HEK293 (cell line): ENCODE measurements around the gene PGAP6.

ENCODE experiments used
- CTCF ChIA-PET: fragments of 350-600 bp; formaldehyde crosslinking; extraction: SDS; loops from one replicate; lab custom pipeline; 2021; ENCODE audit warnings: antibody characterized with exemption; lab: Yijun Ruan, JAX
- POLR2A ChIA-PET: fragments of 300-600 bp; formaldehyde crosslinking; extraction: SDS; loops from one replicate; lab custom pipeline; 2020; ENCODE audit warnings: antibody characterized with exemption, inconsistent platforms; lab: Yijun Ruan, JAX
- H3K27ac ChIP-seq: fragments of 200-500 bp; sonication (Bioruptor generic); 2 replicates; pipeline ENCODE4 v1.5.1; 2014; ENCODE audit warnings: low read depth, low read length, control low read depth, inconsistent platforms; ENCODE audit errors: extremely low read depth
- H3K36me3 ChIP-seq, 2 experiments: fragments of 200-500 bp in 1 of 2; sonication (Bioruptor generic) in 1 of 2; 1 replicate in 1 of 2; 2 replicates in 1 of 2; pipeline ENCODE4 v1.5.1; 2014 to 2017; ENCODE audit warnings: inconsistent platforms in 2 of 2, low read length in 2 of 2; ENCODE audit not compliant: control insufficient read depth in 2 of 2, insufficient read depth in 1 of 2
- H3K4me1 ChIP-seq: fragments of 200-500 bp; sonication (Bioruptor generic); 2 replicates; pipeline ENCODE4 v1.5.1; 2014; ENCODE audit warnings: mild to moderate bottlenecking, low read length, inconsistent platforms; ENCODE audit not compliant: control insufficient read depth, insufficient read depth
- H3K4me3 ChIP-seq: 2 replicates; pipeline ENCODE4 v1.5.1; 2011; ENCODE audit warnings: low read depth, mild to moderate bottlenecking, control low read depth, low read length, moderate library complexity
- H3K9me3 ChIP-seq: fragments of 200-500 bp; sonication (Bioruptor generic); 2 replicates; pipeline ENCODE4 v1.5.1; 2014; ENCODE audit warnings: low read depth, low read length, inconsistent platforms; ENCODE audit not compliant: control insufficient read depth, insufficient read depth
- BCL11A ChIP-seq: fragments of 450-650 bp; formaldehyde crosslinking; IDR thresholded peaks from 2 replicates; pipeline ENCODE4 v1.5.1; 2016; ENCODE audit warnings: low read depth, missing biosample characterization, missing genetic modification characterization
- EGR2 ChIP-seq: fragments of 450-650 bp; formaldehyde crosslinking; IDR thresholded peaks from 2 replicates; pipeline ENCODE4 v1.5.1; 2016; ENCODE audit warnings: low read depth, missing biosample characterization, missing genetic modification characterization
- SCRT2 ChIP-seq: fragments of 450-650 bp; formaldehyde crosslinking; IDR thresholded peaks from 2 replicates; pipeline ENCODE4 v1.5.1; 2016; ENCODE audit warnings: missing biosample characterization, missing genetic modification characterization
- ZBTB20 ChIP-seq: fragments of 450-650 bp; formaldehyde crosslinking; IDR thresholded peaks from 2 replicates; pipeline ENCODE4 v1.5.1; 2016; ENCODE audit warnings: missing biosample characterization, missing genetic modification characterization
- ZFHX2 ChIP-seq: fragments of 450-650 bp; formaldehyde crosslinking; conservative IDR thresholded peaks from 2 replicates; pipeline ENCODE4 v1.5.1; 2016; ENCODE audit warnings: missing biosample characterization, missing genetic modification characterization
- ZFP37 ChIP-seq: fragments of 450-650 bp; formaldehyde crosslinking; IDR thresholded peaks from 2 replicates; pipeline ENCODE4 v1.5.1; 2016; ENCODE audit warnings: missing biosample characterization, missing genetic modification characterization
- ZIC2 ChIP-seq: fragments of 450-650 bp; formaldehyde crosslinking; IDR thresholded peaks from 2 replicates; pipeline ENCODE4 v1.5.1; 2016; ENCODE audit warnings: missing biosample characterization, missing genetic modification characterization
- ZNF335 ChIP-seq: fragments of 450-650 bp; formaldehyde crosslinking; conservative IDR thresholded peaks from 2 replicates; pipeline ENCODE4 v1.5.1; 2016; ENCODE audit warnings: missing biosample characterization, missing genetic modification characterization
- ZNF37A ChIP-seq: fragments of 450-650 bp; IDR thresholded peaks from 2 replicates; pipeline ENCODE4 v1.5.1; 2018; ENCODE audit warnings: missing biosample characterization, missing genetic modification characterization
- ZNF514 ChIP-seq: fragments of 450-650 bp; formaldehyde crosslinking; IDR thresholded peaks from 2 replicates; pipeline ENCODE4 v1.5.1; 2016; ENCODE audit warnings: missing biosample characterization, missing genetic modification characterization
- ZNF521 ChIP-seq: fragments of 450-650 bp; formaldehyde crosslinking; IDR thresholded peaks from 2 replicates; pipeline ENCODE4 v1.5.1; 2017; ENCODE audit warnings: missing biosample characterization, mild to moderate bottlenecking, missing genetic modification characterization
- ZNF654 ChIP-seq: fragments of 450-650 bp; formaldehyde crosslinking; IDR thresholded peaks from 2 replicates; pipeline ENCODE4 v1.5.1; 2016; ENCODE audit warnings: low read depth, missing biosample characterization, missing genetic modification characterization
- ZNF701 ChIP-seq: fragments of 450-650 bp; formaldehyde crosslinking; IDR thresholded peaks from 2 replicates; pipeline ENCODE4 v1.5.1; 2016; ENCODE audit warnings: missing biosample characterization, missing genetic modification characterization
- ZNF707 ChIP-seq: fragments of 450-650 bp; formaldehyde crosslinking; IDR thresholded peaks from 2 replicates; pipeline ENCODE4 v1.5.1; 2016; ENCODE audit warnings: missing biosample characterization, missing genetic modification characterization
- TF ChIP-seq, protein P1 (sequence below): fragments of 450-650 bp; formaldehyde crosslinking; IDR thresholded peaks from 2 replicates; pipeline ENCODE4 v1.5.1; 2016; ENCODE audit warnings: missing biosample characterization, missing genetic modification characterization
- TF ChIP-seq, protein P2 (sequence below): fragments of 450-650 bp; formaldehyde crosslinking; IDR thresholded peaks from 2 replicates; pipeline ENCODE4 v1.5.1; 2016; ENCODE audit warnings: missing biosample characterization, missing genetic modification characterization
- TF ChIP-seq, protein P3 (sequence below): fragments of 450-650 bp; formaldehyde crosslinking; IDR thresholded peaks from 2 replicates; pipeline ENCODE4 v1.5.1; 2016; ENCODE audit warnings: missing biosample characterization, missing genetic modification characterization

The PGAP6 gene

DNA sequence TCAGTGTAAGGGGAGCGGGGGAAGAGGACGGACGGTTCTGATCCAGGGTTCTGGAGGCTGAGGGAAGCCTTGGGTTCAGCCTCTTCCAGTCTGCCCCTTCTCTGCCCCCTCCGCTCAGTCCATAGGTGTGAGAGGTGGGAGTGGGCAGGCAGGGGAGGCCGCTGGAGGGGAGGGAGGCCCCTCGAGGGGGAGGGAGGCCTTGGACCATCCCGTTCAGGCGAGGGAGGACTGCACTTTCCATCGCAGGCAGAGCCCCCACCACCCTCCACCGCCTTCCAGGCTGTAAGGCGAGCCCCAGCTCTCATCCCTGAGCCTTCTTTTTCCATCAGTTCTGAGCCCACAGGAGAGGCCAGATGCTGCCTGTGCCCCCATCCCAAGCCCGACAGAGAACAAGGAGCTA lies 25.0 kb downstream of the PGAP6 start:
- Histone ChIP-seq H3K4me3 (no peak overlapping the region), H3K27ac (no peak overlapping the region), H3K9me3 (no peaks in the 10 kb centered on the region), H3K4me1 (no peaks in the 10 kb centered on the region), H3K36me3 (no peaks in the 10 kb centered on the region)
- CTCF ChIA-PET = interaction anchor here (0.5 kb wide), 1 partner anchor 34 kb away, joined by 4 read pairs; no protein-coding TSS in a partner anchor
- no peak for TF ChIP-seq BCL11A (tag by site-specific recombination)
- no peak for TF ChIP-seq ZNF707 (tag by site-specific recombination)
- TF ChIP-seq ZNF37A (tag by site-specific recombination) = no peak
- no peak for TF ChIP-seq ZNF514
- no peak for TF ChIP-seq ZFP37
- TF ChIP-seq ZNF654 (tag by site-specific recombination) = no peak
- TF ChIP-seq ZNF521 = no peak
- TF ChIP-seq ZNF701 (tag by site-specific recombination) = no peak
- TF ChIP-seq, protein P1, sequence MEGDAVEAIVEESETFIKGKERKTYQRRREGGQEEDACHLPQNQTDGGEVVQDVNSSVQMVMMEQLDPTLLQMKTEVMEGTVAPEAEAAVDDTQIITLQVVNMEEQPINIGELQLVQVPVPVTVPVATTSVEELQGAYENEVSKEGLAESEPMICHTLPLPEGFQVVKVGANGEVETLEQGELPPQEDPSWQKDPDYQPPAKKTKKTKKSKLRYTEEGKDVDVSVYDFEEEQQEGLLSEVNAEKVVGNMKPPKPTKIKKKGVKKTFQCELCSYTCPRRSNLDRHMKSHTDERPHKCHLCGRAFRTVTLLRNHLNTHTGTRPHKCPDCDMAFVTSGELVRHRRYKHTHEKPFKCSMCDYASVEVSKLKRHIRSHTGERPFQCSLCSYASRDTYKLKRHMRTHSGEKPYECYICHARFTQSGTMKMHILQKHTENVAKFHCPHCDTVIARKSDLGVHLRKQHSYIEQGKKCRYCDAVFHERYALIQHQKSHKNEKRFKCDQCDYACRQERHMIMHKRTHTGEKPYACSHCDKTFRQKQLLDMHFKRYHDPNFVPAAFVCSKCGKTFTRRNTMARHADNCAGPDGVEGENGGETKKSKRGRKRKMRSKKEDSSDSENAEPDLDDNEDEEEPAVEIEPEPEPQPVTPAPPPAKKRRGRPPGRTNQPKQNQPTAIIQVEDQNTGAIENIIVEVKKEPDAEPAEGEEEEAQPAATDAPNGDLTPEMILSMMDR = no peak
- TF ChIP-seq, protein P2, sequence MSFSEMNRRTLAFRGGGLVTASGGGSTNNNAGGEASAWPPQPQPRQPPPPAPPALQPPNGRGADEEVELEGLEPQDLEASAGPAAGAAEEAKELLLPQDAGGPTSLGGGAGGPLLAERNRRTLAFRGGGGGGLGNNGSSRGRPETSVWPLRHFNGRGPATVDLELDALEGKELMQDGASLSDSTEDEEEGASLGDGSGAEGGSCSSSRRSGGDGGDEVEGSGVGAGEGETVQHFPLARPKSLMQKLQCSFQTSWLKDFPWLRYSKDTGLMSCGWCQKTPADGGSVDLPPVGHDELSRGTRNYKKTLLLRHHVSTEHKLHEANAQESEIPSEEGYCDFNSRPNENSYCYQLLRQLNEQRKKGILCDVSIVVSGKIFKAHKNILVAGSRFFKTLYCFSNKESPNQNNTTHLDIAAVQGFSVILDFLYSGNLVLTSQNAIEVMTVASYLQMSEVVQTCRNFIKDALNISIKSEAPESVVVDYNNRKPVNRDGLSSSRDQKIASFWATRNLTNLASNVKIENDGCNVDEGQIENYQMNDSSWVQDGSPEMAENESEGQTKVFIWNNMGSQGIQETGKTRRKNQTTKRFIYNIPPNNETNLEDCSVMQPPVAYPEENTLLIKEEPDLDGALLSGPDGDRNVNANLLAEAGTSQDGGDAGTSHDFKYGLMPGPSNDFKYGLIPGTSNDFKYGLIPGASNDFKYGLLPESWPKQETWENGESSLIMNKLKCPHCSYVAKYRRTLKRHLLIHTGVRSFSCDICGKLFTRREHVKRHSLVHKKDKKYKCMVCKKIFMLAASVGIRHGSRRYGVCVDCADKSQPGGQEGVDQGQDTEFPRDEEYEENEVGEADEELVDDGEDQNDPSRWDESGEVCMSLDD (tag by site-specific recombination) = no peak
- POLR2A ChIA-PET = interaction anchor here (1.4 kb wide), 1 partner anchor 290 kb away, joined by 4 read pairs; no protein-coding TSS in a partner anchor

DNA sequence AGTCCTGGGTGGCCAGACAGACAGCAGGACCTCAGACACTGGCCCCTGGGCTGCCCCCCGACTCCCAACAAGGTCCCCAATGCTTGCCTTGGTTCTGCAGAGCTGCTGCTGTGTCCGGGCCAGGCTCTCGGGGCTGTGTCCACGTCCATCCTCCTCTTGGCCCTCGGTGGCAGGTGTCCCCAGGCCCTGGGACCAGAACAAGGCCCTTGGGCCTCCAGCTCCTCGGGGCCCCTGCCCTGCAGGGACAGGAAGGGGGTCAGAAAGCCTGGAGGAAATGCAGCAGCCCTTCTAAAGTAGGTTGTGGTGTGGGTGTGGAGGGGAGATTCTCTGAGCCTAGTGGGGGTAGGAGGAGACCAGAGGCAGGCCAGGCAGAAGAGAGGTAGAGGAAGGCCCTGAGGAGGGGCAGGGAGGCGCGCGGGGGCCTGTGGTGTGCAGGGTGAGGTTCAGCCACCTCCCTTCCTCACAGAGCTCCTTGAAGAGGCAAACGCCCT lies 26.8 kb downstream of the PGAP6 start:
- TF ChIP-seq ZFHX2 (tag by site-specific recombination) (0 out of 2 replicates have a peak, but pooled peaks have one; percentile 16), ZBTB20 (tag by site-specific recombination) (no peak)
- CTCF ChIA-PET = interaction anchor here (0.7 kb wide), 1 partner anchor 9 kb away, joined by 4 read pairs; no protein-coding TSS in a partner anchor

DNA sequence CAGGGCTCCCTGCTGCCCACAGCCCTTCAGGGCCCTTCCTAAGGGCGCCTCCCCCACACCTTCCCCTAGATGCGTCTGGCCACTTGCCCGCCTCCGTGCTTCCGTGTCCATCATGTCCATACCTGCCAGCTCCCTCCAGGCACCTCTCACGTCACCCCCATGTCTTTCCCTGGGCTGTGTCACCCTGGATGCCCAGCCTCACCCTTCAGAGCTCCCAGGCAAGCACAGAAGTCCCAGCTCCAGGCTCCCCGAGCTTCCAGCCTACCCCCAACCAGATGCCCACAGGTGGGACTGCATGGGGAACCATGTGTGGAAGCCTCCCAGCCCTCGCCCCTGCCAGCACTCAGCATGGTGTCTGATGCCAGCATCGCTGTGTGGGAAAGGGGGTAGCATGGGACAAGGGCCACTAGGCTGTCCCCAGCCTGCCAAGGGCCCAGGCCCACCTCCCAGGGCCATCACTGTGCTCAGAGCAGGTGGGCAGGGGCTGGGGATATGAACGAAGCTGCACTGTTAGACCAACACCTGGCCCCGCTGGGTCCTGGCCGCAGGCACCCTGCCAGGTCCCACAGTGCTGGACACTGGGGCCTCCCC lies 27.4 kb downstream of the PGAP6 start:
- Histone ChIP-seq H3K27ac (no peak overlapping the region), H3K4me1 (peaks cover 2% of the 10 kb centered on the region; the same call in 1 of the 2 replicates), H3K36me3 (peaks cover 0 to 9% of the 10 kb centered on the region in 2 experiments; a peak in 2 of 3 replicates), H3K9me3 (no peaks in the 10 kb centered on the region), H3K4me3 (no peak overlapping the region)
- TF ChIP-seq ZNF335 (peak; percentile 58), ZIC2 (tag by site-specific recombination) (peak; percentile 66; the same call in 1 of the 2 replicates), EGR2 (peak; percentile 53; the same call in 1 of the 2 replicates), SCRT2 (tag by site-specific recombination) (peak; percentile 32; the same call in 1 of the 2 replicates)
- TF ChIP-seq, protein P3, sequence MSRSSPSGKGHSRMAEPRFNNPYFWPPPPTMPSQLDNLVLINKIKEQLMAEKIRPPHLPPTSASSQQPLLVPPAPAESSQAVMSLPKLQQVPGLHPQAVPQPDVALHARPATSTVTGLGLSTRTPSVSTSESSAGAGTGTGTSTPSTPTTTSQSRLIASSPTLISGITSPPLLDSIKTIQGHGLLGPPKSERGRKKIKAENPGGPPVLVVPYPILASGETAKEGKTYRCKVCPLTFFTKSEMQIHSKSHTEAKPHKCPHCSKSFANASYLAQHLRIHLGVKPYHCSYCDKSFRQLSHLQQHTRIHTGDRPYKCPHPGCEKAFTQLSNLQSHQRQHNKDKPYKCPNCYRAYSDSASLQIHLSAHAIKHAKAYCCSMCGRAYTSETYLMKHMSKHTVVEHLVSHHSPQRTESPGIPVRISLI (tag by site-specific recombination) = no peak
- POLR2A ChIA-PET = interaction anchor here (1.8 kb wide), 1 partner anchor 366 kb away, joined by 6 read pairs; the partner anchor contains the start of gene ANTKMT
- CTCF ChIA-PET = interaction anchor here (0.7 kb wide), 1 partner anchor 10 kb away, joined by 4 read pairs; no protein-coding TSS in a partner anchor

More for the DNA sequence above, 26.8 kb downstream of the PGAP6 start:
- H3K9me3 ChIP-seq = no peaks in the 10 kb centered on the region
- H3K4me3 ChIP-seq = no peak overlapping the region
- no peak overlapping the region for H3K27ac ChIP-seq
- peaks cover 0 to 8% of the 10 kb centered on the region in 2 experiments; a peak in 2 of 3 replicates for H3K36me3 ChIP-seq
- POLR2A ChIA-PET = no interaction called here
- peaks cover under 1% of the 10 kb centered on the region; the same call in 1 of the 2 replicates for H3K4me1 ChIP-seq
